Bronchus fibroblast of lung (primary cell): ENCODE results near the gene CAPN5. TPM values are rescaled to one million over a fixed set of nuclear protein-coding genes. Genes with fewer than 3 reads are reported as not detected.

Experiments
- total RNA-seq: library from RNA; depleted of rRNA; stranded (reverse); fragments of >200 nt; gene quantifications from 2 replicates; pipeline ENCODE4 v1.2.3, GENCODE V29; 2015

Gene CAPN5
- 11.3 and 12.4 TPM in 2 replicates for total RNA-seq

DNA sequence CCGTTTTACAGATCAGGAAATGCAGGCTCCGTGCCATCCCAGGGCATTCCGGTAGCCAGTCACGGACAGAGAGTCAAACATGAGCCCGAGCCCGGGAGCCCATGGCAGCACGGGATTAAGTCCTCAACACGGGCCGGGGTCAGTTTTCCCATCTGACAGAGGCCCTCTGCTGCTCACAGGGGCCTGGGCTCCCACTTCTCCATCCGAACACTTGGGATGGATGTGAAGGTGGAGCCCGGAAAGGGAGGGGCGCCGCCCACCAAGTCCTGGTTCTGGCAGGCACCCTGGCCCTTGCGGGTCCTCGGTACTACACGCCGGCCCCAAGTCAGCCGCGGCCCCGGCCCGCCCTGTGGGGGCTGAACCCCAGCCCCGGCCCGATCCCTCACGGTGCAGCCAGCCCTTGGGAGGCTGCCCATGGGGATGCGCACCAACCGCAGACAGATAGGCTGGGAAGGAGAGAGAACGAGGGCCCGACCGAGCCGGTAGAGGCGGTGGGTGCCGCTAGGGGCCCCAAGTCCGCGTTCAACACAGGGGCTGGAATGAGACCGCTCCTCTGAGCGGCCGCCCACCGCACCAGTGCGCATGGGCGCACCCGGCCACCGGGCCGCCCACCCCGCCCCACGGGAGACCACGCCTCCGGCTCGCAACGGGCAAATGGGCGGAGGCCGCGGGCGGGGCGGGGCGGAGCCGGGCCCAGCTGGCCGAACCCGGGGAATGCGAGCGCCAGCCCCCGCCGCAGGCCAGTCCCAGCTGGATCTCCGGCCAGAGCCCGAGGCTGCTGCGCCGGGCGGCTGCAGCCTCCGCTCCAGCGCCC lies at the start of gene CAPN5:
Gene CAPN5 (plus strand): TSS at position 743 of the 814 bp plus-strand sequence. CDS start 17,916 bp downstream, outside the sequence.

GRCh38 chr11:77102246-77103210 lies 35.8 kb downstream of the CAPN5 start, which contains the start of gene OMP:
Gene OMP, plus strand, starts transcription at chr11:77102840. Its CDS starts 0 bp downstream, at chr11:77102840.

GRCh38 chr11:77127920-77128691 lies 61.3 kb downstream of the CAPN5 start, which contains the start of gene MYO7A:
Gene MYO7A, plus strand, starts transcription at chr11:77128246. Its CDS starts 2,389 bp downstream, at chr11:77130635.

Other genes starting within 250 kb of the CAPN5 start
- 5.9 and 7.4 TPM in 2 replicates for gene ACER3, start 206.1 kb upstream of the CAPN5 start, total RNA-seq
- not detected in 2 replicates for gene B3GNT6, start 32.6 kb upstream of the CAPN5 start, total RNA-seq
- 2.9 TPM in 1 of 2 replicates, not detected in the other for gene OMP, start 35.9 kb downstream of the CAPN5 start, total RNA-seq
- gene MYO7A, start 61.3 kb downstream of the CAPN5 start, total RNA-seq = 0.15 TPM in 1 of 2 replicates, not detected in the other
- gene GDPD4, start 234.7 kb downstream of the CAPN5 start, total RNA-seq = not detected in 2 replicates